ENCODE data around the gene CCDC167.
"Not testable (repeated sequence)": the region's sequence is repeated elsewhere in the genome, so short reads cannot be mapped to it uniquely, and the experiment has no call there.

CCDC167 gene

GRCh38 chr6:37507690-37508421, 8.2 kb upstream of the CCDC167 start:
- DNase-seq, result no peak

- no peak for DNase-seq
Observed at GRCh38 chr6:37507077-37507476, 7.4 kb upstream of the CCDC167 start.

- DNase-seq, result no peak
Observed at GRCh38 chr6:37506479-37506878, 6.8 kb upstream of the CCDC167 start.

GRCh38 chr6:37504024-37504423, 4.3 kb upstream of the CCDC167 start:
- DNase-seq, result no peak

GRCh38 chr6:37503309-37503965, 3.7 kb upstream of the CCDC167 start:
- no peak for DNase-seq

- no peak for DNase-seq
Observed at GRCh38 chr6:37502703-37503291, 3.1 kb upstream of the CCDC167 start.

GRCh38 chr6:37501632-37502491, 2.2 kb upstream of the CCDC167 start:
- no peak for DNase-seq

- not testable (repeated sequence) for DNase-seq
Observed at GRCh38 chr6:37500904-37501303, 1.2 kb upstream of the CCDC167 start.

- no peak for DNase-seq
Observed at GRCh38 chr6:37500294-37500608, 558 bp upstream of the CCDC167 start.

- DNase-seq, result no peak
Observed at GRCh38 chr6:37496951-37497885, 2.5 kb downstream of the CCDC167 start.

GRCh38 chr6:37495244-37495934, 4.3 kb downstream of the CCDC167 start:
- no peak for DNase-seq

GRCh38 chr6:37493661-37493995, 6.1 kb downstream of the CCDC167 start:
- DNase-seq, result no peak

GRCh38 chr6:37492991-37493660, 6.6 kb downstream of the CCDC167 start:
- no peak for DNase-seq

GRCh38 chr6:37492236-37492972, 7.3 kb downstream of the CCDC167 start:
- DNase-seq, result no peak

- DNase-seq, result no peak
Observed at GRCh38 chr6:37491830-37492208, 7.9 kb downstream of the CCDC167 start.

GRCh38 chr6:37491171-37491829, 8.4 kb downstream of the CCDC167 start:
- DNase-seq, result no peak

GRCh38 chr6:37490536-37491170, 9.0 kb downstream of the CCDC167 start:
- DNase-seq, result no peak

- DNase-seq, result no peak
Observed at GRCh38 chr6:37489697-37490336, 9.9 kb downstream of the CCDC167 start.

GRCh38 chr6:37488476-37488875, 11.2 kb downstream of the CCDC167 start:
- DNase-seq, result no peak

All from kidney glomerular epithelial cell (primary cell).